NCI-H446 treated with DMSO at 0.1 percent for 48 hours (cell line): Measurements from ENCODE around the gene PLEKHA1.

Experiments used
- DNase-seq: peaks from one replicate; lab custom pipeline; 2025; lab: John Stamatoyannopoulos, UW

Gene PLEKHA1

DNA sequence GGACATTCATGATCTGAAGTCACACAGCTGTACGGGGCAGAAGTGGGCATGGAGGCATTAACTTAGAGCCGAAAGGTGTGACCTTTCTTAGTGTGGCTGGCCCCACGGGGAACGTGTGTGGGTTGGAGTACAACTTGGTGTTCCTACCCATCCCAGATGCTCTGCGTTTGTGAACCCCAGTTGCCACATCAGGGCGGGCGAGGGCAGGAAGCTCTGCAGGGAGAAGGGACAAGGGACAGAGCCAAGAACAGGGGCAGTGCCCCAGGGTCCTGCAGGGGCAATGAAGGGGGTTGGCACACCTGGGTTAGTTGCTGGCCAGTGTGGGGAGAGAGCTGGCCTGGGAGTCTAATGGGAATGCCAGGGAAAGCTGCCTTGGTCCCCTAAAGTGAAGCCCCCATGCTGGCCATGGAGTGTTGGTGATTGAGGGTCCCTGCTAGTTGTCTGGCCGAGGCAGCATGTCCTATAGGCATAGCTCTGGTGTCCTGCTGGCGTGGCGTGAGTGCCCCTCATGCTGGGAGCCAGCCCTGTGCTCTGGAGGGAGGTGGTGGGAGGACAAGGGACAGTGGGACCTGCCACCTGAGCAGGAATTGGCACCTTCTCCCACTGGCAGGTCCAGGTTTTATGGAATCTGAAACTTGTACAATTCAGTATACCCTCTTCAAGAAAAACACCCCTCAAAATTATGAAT, 105.8 kb downstream of the PLEKHA1 start:
- DNase-seq = no peak

DNA sequence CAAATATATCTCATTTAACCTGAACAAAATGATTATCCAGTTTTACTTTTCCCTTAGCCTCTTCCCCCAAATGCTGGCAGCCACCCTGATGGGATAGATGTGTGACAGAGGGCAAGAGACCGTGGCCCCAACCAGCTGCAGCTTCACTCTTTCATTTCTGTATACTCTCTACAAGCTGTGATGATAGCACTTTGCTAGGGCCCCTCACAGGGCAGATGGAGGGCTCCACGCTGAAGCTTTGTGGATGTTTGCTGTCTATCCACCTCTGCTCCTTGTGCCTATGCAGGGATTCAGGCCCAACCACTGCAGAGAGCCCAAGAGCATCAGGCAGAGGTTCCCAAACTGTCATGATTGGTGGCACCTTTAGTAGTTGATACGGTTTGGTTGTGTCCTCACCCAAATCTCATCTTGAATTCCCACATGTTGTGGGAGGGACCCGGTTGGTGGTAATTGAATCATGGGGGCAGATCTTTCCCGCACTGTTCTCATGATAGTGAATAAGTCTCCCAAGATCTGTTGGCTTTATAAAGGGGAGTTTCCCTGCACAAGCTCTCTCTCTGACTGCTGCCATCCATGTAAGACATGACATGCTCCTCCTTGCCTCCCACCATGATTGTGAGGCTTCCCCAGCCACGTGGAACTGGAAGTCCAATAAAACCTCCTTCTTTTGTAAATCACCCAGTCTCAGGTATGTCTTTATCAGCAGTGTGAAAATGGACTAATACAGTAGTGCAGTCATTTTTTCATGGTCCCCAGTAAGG, 107.0 kb downstream of the PLEKHA1 start:
- no peak for DNase-seq
